ENCODE data around the gene OARD1. TPM values are rescaled to one million over a fixed set of nuclear protein-coding genes. Genes with fewer than 3 reads are reported as not detected.

The OARD1 gene
- total RNA-seq, 1 experiment from 2014 or later = 33.2 TPM

DNA sequence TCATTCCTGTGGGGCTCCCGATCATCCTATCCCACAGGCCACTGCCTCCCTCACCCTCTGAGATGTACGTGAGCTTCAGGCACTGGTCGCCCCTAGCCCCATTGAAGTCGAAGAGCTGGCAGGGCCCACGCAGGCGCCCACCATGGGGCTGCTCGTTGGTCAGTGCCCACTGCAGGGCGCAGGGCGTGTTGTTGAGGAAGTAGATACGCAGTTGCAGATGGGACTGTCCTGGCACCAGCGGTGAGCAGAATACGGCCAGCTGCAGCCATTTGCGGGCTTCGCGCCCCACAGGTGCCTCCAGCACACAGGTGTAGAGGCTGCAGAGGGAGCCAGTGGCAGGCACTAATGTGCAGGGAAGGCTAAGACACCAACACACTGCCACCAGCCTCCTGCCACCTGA, 39.3 kb downstream of the OARD1 start:
- TF ChIP-seq, protein P1, sequence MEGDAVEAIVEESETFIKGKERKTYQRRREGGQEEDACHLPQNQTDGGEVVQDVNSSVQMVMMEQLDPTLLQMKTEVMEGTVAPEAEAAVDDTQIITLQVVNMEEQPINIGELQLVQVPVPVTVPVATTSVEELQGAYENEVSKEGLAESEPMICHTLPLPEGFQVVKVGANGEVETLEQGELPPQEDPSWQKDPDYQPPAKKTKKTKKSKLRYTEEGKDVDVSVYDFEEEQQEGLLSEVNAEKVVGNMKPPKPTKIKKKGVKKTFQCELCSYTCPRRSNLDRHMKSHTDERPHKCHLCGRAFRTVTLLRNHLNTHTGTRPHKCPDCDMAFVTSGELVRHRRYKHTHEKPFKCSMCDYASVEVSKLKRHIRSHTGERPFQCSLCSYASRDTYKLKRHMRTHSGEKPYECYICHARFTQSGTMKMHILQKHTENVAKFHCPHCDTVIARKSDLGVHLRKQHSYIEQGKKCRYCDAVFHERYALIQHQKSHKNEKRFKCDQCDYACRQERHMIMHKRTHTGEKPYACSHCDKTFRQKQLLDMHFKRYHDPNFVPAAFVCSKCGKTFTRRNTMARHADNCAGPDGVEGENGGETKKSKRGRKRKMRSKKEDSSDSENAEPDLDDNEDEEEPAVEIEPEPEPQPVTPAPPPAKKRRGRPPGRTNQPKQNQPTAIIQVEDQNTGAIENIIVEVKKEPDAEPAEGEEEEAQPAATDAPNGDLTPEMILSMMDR (IDR thresholded peaks at IDR 0.05; ENCODE audit: unreplicated experiment) = no peak
- DNase-seq = no peak
- Mint-ChIP-seq H3K4me3 (ENCODE audit: low read depth, unreplicated experiment) (no peak overlapping the region), H3K27ac (ENCODE audit: unreplicated experiment) (no peak overlapping the region), H3K9me3 (ENCODE audit: low read depth, unreplicated experiment) (no peaks in the 10 kb centered on the region), H3K27me3 (ENCODE audit: unreplicated experiment) (no peaks in the 10 kb centered on the region), H3K4me1 (ENCODE audit: low read depth, unreplicated experiment) (peaks cover 37% of the 10 kb centered on the region), H3K36me3 (ENCODE audit: insufficient read depth, unreplicated experiment) (peaks cover 8% of the 10 kb centered on the region)
- intact Hi-C loops (cut with micrococcal nuclease; ENCODE audit: unreplicated experiment) = no loop called here
- no TSS peak for BruUV-seq (replicated peaks)
- CTCF ChIA-PET = interaction anchor here (0.7 kb wide), 1 partner anchor 680 kb away, joined by 3 read pairs; no protein-coding TSS in a partner anchor

DNA sequence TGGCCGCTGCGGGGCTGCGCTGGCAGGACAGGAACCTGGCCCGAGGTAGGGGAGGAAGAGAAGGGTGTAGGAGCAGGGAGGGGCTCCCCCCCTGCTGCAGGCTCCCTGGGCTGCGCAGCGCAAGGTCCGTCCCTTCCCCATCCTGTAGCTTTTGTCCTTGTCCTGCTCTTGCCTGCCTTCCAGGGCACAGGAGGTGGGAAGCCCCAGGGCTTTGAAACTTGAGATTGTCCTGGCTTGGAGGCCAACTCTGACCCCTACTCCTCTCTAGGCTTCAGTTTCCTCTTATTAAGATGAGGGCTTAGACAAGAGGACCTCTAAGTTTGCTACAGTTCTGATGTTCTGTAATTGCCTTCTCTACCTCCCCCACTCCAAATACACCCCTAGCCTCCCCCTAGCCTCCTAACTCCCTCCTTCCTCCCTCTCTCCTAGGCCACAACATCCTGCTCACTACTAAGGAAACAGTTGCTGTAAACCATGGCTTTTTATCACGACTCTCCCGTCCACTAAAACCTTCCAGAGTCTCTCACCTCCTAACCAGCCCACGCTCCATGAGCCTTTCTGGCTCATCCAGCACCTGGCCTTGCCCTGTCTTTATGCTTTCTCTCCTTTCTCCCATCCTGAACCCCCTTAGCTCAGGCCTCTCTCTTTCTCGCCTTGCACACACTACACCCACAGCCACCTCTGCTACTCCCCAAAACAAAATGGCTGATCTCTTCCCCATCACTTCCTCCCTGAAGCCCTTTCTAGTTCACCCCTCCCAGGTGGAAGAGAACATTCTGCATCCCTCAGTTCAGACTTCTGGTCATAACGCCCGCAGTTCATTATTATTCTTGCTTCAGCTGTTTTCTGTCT, 43.4 kb downstream of the OARD1 start:
- DNase-seq = no peak
- TF ChIP-seq, protein P1 (IDR thresholded peaks at IDR 0.05; ENCODE audit: unreplicated experiment) = no peak
- Mint-ChIP-seq H3K27me3 (ENCODE audit: unreplicated experiment) (no peaks in the 10 kb centered on the region), H3K27ac (ENCODE audit: unreplicated experiment) (peak overlapping the region; percentile 1), H3K9me3 (ENCODE audit: low read depth, unreplicated experiment) (no peaks in the 10 kb centered on the region), H3K4me1 (ENCODE audit: low read depth, unreplicated experiment) (peaks cover 17% of the 10 kb centered on the region), H3K36me3 (ENCODE audit: insufficient read depth, unreplicated experiment) (no peaks in the 10 kb centered on the region), H3K4me3 (ENCODE audit: low read depth, unreplicated experiment) (no peak overlapping the region)
- CTCF ChIA-PET = interaction anchor here (0.6 to 1.5 kb wide), 12 partner anchors 7 to 153 kb away, joined by 3 to 9 read pairs (median 4); partner anchors contain the start of gene UNC5CL
- intact Hi-C loops (cut with micrococcal nuclease; ENCODE audit: unreplicated experiment) = loop anchor here (1.0 to 5.0 kb wide), 3 partner anchors 22 to 701 kb away; no protein-coding TSS in a partner anchor
- no TSS peak for BruUV-seq (replicated peaks)

DNA sequence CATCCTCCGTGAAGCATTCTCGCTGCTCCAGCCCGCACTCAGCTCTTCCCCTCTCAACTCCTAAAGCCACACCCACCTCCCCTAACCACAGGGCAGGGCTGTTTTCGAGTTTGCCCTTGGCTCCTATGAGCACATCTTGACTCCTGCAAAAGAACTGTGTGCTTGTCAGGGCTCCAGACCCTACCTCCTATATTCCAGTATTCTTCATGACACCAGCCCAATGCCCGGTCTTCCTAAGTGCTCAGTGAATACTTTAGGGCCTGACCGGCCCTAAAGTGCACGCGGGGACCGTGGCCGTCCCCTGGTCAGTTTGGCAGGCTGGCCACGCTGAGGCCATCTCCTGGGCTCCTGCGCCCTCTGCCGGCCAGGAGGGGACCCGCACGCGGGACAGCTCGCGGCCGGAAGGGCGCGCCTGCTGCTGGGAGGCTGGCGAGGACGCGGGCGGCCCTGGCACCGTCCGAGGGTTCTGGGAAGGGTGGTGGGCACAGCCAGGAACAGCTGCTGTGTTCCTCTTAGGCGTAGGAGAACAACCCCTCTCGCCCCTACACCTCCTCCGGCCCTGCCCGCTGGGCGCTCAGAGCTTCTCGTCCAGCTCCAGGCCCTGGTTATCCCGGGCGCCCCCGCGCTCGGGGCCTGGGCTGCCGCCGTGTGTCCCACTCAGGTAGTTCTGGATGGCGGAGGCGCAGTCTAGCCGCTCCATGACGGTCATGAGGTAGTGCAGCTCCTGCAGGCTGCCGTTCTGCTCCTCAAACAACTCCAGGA, 44.2 kb downstream of the OARD1 start:
- intact Hi-C loops (cut with micrococcal nuclease; ENCODE audit: unreplicated experiment) = loop anchor here (1.0 to 5.0 kb wide), 3 partner anchors 22 to 701 kb away; no protein-coding TSS in a partner anchor
- H3K4me1 Mint-ChIP-seq (ENCODE audit: low read depth, unreplicated experiment) = peaks cover 17% of the 10 kb centered on the region
- CTCF ChIA-PET = interaction anchor here (0.6 to 1.5 kb wide), 11 partner anchors 8 to 154 kb away, joined by 3 to 9 read pairs (median 5); partner anchors contain the start of gene UNC5CL
- peak; percentile 90 for DNase-seq
- H3K4me3 Mint-ChIP-seq (ENCODE audit: low read depth, unreplicated experiment) = no peak overlapping the region
- TF ChIP-seq, protein P1 (IDR thresholded peaks at IDR 0.05; ENCODE audit: unreplicated experiment) = peak; percentile 97
- H3K27ac Mint-ChIP-seq (ENCODE audit: unreplicated experiment) = no peak overlapping the region
- BruUV-seq (replicated peaks) = no TSS peak
- H3K27me3 Mint-ChIP-seq (ENCODE audit: unreplicated experiment) = no peaks in the 10 kb centered on the region
- no peaks in the 10 kb centered on the region for H3K36me3 Mint-ChIP-seq (ENCODE audit: insufficient read depth, unreplicated experiment)
- H3K9me3 Mint-ChIP-seq (ENCODE audit: low read depth, unreplicated experiment) = no peaks in the 10 kb centered on the region

DNA sequence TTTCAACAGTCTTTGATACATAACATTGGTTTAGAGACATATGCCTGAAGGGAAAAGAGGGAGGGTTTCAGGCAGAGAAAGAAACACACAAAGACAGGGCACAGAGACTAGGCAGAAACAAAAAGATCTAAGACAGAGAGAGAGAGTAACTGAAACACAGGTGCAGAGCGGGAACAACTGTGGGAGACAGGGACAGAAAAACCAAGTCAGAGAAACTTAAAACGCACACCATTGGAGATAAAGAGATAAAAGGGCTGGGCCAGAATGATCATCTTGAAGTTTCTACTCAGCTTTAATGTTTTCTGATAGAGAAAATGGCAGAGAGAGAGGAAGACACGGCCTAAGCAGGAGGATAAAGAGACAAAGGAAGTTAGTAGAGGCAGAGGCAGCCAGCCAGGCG, 44.9 kb downstream of the OARD1 start:
- Mint-ChIP-seq H3K27ac (ENCODE audit: unreplicated experiment) (no peak overlapping the region), H3K4me1 (ENCODE audit: low read depth, unreplicated experiment) (peaks cover 19% of the 10 kb centered on the region), H3K36me3 (ENCODE audit: insufficient read depth, unreplicated experiment) (no peaks in the 10 kb centered on the region), H3K4me3 (ENCODE audit: low read depth, unreplicated experiment) (no peak overlapping the region), H3K9me3 (ENCODE audit: low read depth, unreplicated experiment) (no peaks in the 10 kb centered on the region), H3K27me3 (ENCODE audit: unreplicated experiment) (no peaks in the 10 kb centered on the region)
- DNase-seq = no peak
- CTCF ChIA-PET = interaction anchor here (1.1 to 1.5 kb wide), 2 partner anchors 13 to 39 kb away, joined by 5 to 6 read pairs; no protein-coding TSS in a partner anchor
- no TSS peak for BruUV-seq (replicated peaks)
- TF ChIP-seq, protein P1 (IDR thresholded peaks at IDR 0.05; ENCODE audit: unreplicated experiment) = no peak
- intact Hi-C loops (cut with micrococcal nuclease; ENCODE audit: unreplicated experiment) = loop anchor here (5.0 kb wide), 2 partner anchors 40 to 700 kb away; no protein-coding TSS in a partner anchor

Data from Calu3 (cell line).